Prostate gland (tissue), 2 donors: Measurements from ENCODE around the gene ABCC5.

Experiments used
- POLR2AphosphoS5 ChIP-seq: sonication (generic); formaldehyde crosslinking; IDR thresholded peaks from one replicate; pipeline ENCODE4 v1.6.1; 2017; ENCODE audit warnings: antibody characterized with exemption
- TF ChIP-seq, protein P1 (sequence below), 4 experiments: fragments of 200-600 bp in 2 of 4; fragments of 450-650 bp in 2 of 4; sonication (generic) in 2 of 4; IDR thresholded peaks; 1 replicate in 3 of 4; 2 replicates in 1 of 4; pipeline ENCODE4 v1.5.1; 2016 to 2019; ENCODE audit warnings: antibody characterized with exemption in 4 of 4, mild to moderate bottlenecking in 2 of 4, moderate library complexity in 2 of 4

DNA sequence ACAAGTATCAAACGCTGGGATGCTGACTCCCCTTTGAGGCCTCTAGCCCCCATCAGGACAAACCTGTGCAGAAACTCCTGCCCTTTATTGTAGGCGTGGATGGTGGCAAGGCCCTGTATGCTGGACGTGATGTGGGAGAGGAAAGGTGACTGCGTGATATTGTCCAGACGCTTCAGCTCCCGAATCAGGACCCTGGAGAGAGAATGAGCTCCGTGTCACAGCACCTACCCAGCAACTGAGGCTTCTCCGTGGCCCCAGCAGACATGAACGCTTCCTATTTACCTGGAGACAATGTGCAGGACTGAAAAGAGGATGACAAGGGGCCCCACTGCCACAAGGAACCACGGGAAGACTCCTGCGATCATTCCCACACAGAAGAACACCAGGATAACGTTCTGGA lies 68.0 kb downstream of the ABCC5 start:
- TF ChIP-seq, protein P1, sequence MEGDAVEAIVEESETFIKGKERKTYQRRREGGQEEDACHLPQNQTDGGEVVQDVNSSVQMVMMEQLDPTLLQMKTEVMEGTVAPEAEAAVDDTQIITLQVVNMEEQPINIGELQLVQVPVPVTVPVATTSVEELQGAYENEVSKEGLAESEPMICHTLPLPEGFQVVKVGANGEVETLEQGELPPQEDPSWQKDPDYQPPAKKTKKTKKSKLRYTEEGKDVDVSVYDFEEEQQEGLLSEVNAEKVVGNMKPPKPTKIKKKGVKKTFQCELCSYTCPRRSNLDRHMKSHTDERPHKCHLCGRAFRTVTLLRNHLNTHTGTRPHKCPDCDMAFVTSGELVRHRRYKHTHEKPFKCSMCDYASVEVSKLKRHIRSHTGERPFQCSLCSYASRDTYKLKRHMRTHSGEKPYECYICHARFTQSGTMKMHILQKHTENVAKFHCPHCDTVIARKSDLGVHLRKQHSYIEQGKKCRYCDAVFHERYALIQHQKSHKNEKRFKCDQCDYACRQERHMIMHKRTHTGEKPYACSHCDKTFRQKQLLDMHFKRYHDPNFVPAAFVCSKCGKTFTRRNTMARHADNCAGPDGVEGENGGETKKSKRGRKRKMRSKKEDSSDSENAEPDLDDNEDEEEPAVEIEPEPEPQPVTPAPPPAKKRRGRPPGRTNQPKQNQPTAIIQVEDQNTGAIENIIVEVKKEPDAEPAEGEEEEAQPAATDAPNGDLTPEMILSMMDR (IDR thresholded peaks at IDR 0.05) = no peak
- no peak for TF ChIP-seq POLR2AphosphoS5
